GM12878 (cell line): Measurements from ENCODE around the gene GDF15. TPM values are rescaled to one million over a fixed set of nuclear protein-coding genes. Genes with fewer than 3 reads are reported as not detected.
A peak's percentile ranks its signal among the peaks of the same experiment; 100 is the strongest.

Source experiments
- ATAC-seq: fragments of 200-7000 bp; cut with Tn5 transposase; 3 replicates; pipeline ENCODE4 v1.9.1; 2020; ENCODE audit warnings: mild to moderate bottlenecking, moderate library complexity
- BruUV-seq: library from RNA; stranded (reverse); fragments of 400-500 nt; replicated peaks from 2 replicates; lab custom pipeline; 2021; lab: Mats Ljungman, UMichigan
- CTCF ChIA-PET: fragments of 300-600 bp; sonication (Branson Sonifier 250); formaldehyde crosslinking; extraction: SDS; loops from one replicate; lab custom pipeline; 2021; ENCODE audit warnings: inconsistent platforms; lab: Yijun Ruan, JAX
- POLR2A ChIA-PET: fragments of 350-600 bp; formaldehyde crosslinking; extraction: SDS; loops from one replicate; lab custom pipeline; 2021; ENCODE audit warnings: inconsistent platforms; lab: Charles Lee
- RAD21 ChIA-PET: fragments of 300-600 bp; sonication (Branson Sonifier 250); formaldehyde crosslinking; loops from one replicate; lab custom pipeline; 2023; ENCODE audit warnings: antibody characterized with exemption; ENCODE audit not compliant: unreplicated experiment; lab: Charles Lee
- SMC1A ChIA-PET: fragments of 300-600 bp; sonication (Branson Sonifier 250); formaldehyde crosslinking; loops from one replicate; lab custom pipeline; 2023; ENCODE audit not compliant: unreplicated experiment, uncharacterized antibody; lab: Charles Lee
- DNase-seq: peaks from one replicate; pipeline ENCODE4 v3.0.0-alpha.2; 2011; ENCODE audit warnings: low read depth, low spot score
- FAIRE-seq: peaks from 3 replicates; lab custom pipeline; 2011; peaks lifted over from hg19 to GRCh38; lab: Jason Lieb, UNC
- H2AFZ ChIP-seq: 2 replicates; pipeline ENCODE4 v1.6.0; 2011; ENCODE audit warnings: low read depth, low read length, control low read depth; ENCODE audit not compliant: control insufficient read depth
- H3K27ac ChIP-seq: 2 replicates; pipeline ENCODE4 v1.5.1; 2011; ENCODE audit warnings: control low read depth; ENCODE audit not compliant: control insufficient read depth, insufficient read depth
- H3K27me3 ChIP-seq, 2 experiments: replicated peaks in 1 of 2; 2 replicates each; pipeline versions ENCODE4 v1.6.0 to v1.6.1; 2011; ENCODE audit warnings: low read length in 1 of 2; ENCODE audit not compliant: control insufficient read depth in 2 of 2, insufficient read depth in 2 of 2
- H3K36me3 ChIP-seq, 2 experiments: 2 replicates each; pipeline ENCODE4 v1.5.1; 2011; ENCODE audit warnings: low read length in 1 of 2; ENCODE audit not compliant: control insufficient read depth in 2 of 2, insufficient read depth in 2 of 2
- H3K4me1 ChIP-seq: 2 replicates; pipeline ENCODE4 v1.6.1; 2011; ENCODE audit warnings: mild to moderate bottlenecking, low read length, moderate library complexity, mixed read lengths; ENCODE audit not compliant: control insufficient read depth, insufficient read depth
- H3K4me2 ChIP-seq: 2 replicates; pipeline ENCODE4 v1.6.0; 2011; ENCODE audit warnings: control low read depth; ENCODE audit not compliant: control insufficient read depth, insufficient read depth
- H3K4me3 ChIP-seq: fragments of 200-600 bp; sonication (generic); 2 replicates; pipeline ENCODE4 v1.5.1; 2016
- H3K79me2 ChIP-seq: 2 replicates; pipeline ENCODE4 v1.6.0; 2011; ENCODE audit warnings: low read length; ENCODE audit not compliant: control insufficient read depth, insufficient read depth
- H3K9ac ChIP-seq: 2 replicates; pipeline ENCODE4 v1.8.0; 2011; ENCODE audit warnings: low read length, control low read depth, mixed read lengths; ENCODE audit not compliant: control insufficient read depth, insufficient read depth
- H3K9me3 ChIP-seq: replicated peaks from 3 replicates; pipeline ENCODE4 v1.5.1; 2011; ENCODE audit warnings: mild to moderate bottlenecking, low read length; ENCODE audit not compliant: control insufficient read depth, insufficient read depth
- H4K20me1 ChIP-seq: 2 replicates; pipeline ENCODE4 v1.6.0; 2011; ENCODE audit not compliant: control insufficient read depth, insufficient read depth
- BHLHE40 ChIP-seq, 2 experiments: fragments of 450-650 bp in 1 of 2; IDR thresholded peaks; 2 replicates each; pipeline ENCODE4 v1.6.1; 2011 to 2017; ENCODE audit warnings: low read depth in 2 of 2, borderline replicate concordance in 1 of 2, improper control_type of control experiment in 1 of 2, low read length in 1 of 2, mild to moderate bottlenecking in 1 of 2
- EED ChIP-seq: sonication (generic); IDR thresholded peaks from 2 replicates; pipeline ENCODE4 v1.6.1; 2016; ENCODE audit warnings: antibody characterized with exemption, low read depth
- POU2F2 ChIP-seq: IDR thresholded peaks from 3 replicates; pipeline ENCODE4 v1.6.1; 2011; ENCODE audit warnings: low read depth, mild to moderate bottlenecking, low read length, borderline replicate concordance
- RUNX3 ChIP-seq: IDR thresholded peaks from 2 replicates; pipeline ENCODE4 v1.6.1; 2012; ENCODE audit warnings: low read length, inconsistent platforms
- ZNF592 ChIP-seq: fragments of 450-650 bp; IDR thresholded peaks from 2 replicates; pipeline ENCODE4 v1.6.1; 2017; ENCODE audit warnings: mild to moderate bottlenecking, moderate library complexity
- WGBS: methylation state at CpG from one replicate; pipeline ENCODE4 v1.1.6; 2016; ENCODE audit warnings: low lambda C conversion rate; ENCODE audit not compliant: insufficient replicate concordance, insufficient coverage; ENCODE audit errors: missing lambda C conversion rate; 5-methylcytosine and 5-hydroxymethylcytosine counted together
- in situ Hi-C: fragments of 300-500 bp; cut with MboI; formaldehyde crosslinking; loops from 9 replicates; pipeline ENCODE4 v1.14.3; 2018; ENCODE audit warnings: mixed read lengths
- intact Hi-C: fragments of 100-400 bp; cut with micrococcal nuclease; formaldehyde crosslinking; loops from one replicate; pipeline ENCODE4 v1.14.2; 2022; ENCODE audit not compliant: unreplicated experiment
- polyA plus RNA-seq, 11 experiments: library from polyadenylated mRNA; depleted of rRNA in 4 of 11; unstranded in 6 of 11; stranded (reverse) in 5 of 11; fragments of >200 nt; fragmentation: Nextera tagmentation in 4 of 11; fragmentation: Illumina TruSeq in 1 of 11; extraction: Ambion mirVana in 4 of 11; extraction: Trizol in 1 of 11; gene quantifications; 1 replicate in 1 of 11; 2 replicates in 10 of 11; pipeline versions ENCODE4 v1.2.1 to v1.2.3, GENCODE V29; 2011 to 2016; ENCODE audit warnings: inconsistent platforms in 2 of 11, missing spikeins in 2 of 11, low read depth in 1 of 11
- total RNA-seq, 4 experiments: library from RNA; depleted of rRNA in 3 of 4; stranded (reverse); fragments of >200 nt in 3 of 4; fragmentation: Illumina TruSeq in 1 of 4; extraction: Trizol in 1 of 4; gene quantifications; 2 replicates each; pipeline versions ENCODE4 v1.2.1 to v1.2.3, GENCODE V29; 2013 to 2021
- TF ChIP-seq, protein P1 (sequence below): fragments of 150-350 bp; IDR thresholded peaks from 2 replicates; pipeline ENCODE4 v1.6.1; 2014; ENCODE audit warnings: mild to moderate bottlenecking, low read depth, low read length
- TF ChIP-seq, protein P2 (sequence below): fragments of 450-650 bp; formaldehyde crosslinking; IDR thresholded peaks from 2 replicates; pipeline ENCODE4 v1.4.0; 2020; ENCODE audit warnings: mild to moderate bottlenecking, moderate library complexity

The GDF15 gene
- total and polyA plus RNA-seq, 10 of the 15 experiments (the other 5 are each of a cell fraction or from before 2014, with no cell fraction given), result 0.11 to 3.6 (median 1.6) TPM; not detected in 1

DNA sequence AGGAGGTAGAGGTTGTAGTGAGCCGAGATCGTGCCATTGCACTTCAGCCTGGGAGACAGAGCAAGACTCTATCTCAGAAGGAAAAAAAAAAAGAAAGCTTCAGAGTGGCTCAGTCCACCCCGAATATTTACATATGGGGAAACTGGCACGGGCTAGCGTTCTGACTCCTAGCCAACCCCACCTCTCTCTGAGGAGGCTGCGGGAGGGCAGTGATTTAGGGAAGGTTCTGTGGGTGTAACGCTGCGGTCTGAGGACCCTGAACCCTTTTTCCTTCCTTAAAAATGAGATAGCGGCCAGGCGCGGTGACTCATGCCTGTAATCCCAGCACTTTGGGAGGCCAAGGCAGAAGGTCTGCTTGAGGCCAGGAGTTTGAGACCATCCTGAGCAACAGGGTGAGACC lies 6.5 kb downstream of the GDF15 start:
- ChIA-PET SMC1A (interaction anchor here (0.6 to 1.0 kb wide), 4 partner anchors 24 to 207 kb away, joined by 3 read pairs; no protein-coding TSS in a partner anchor), POLR2A (interaction anchor here (1.0 to 2.0 kb wide), 2 partner anchors 25 to 57 kb away, joined by 3 to 9 read pairs; no protein-coding TSS in a partner anchor), RAD21 (interaction anchor here (0.8 to 5.5 kb wide), 3 partner anchors 20 to 43 kb away, joined by 3 to 63 read pairs (median 4); no protein-coding TSS in a partner anchor), CTCF (interaction anchor here (1.7 to 9.4 kb wide), 4 partner anchors 8 to 113 kb away, joined by 7 to 144 read pairs (median 58); partner anchors contain the start of gene LRRC25)
- DNase-seq, result no peak
- no peak for FAIRE-seq
- Histone ChIP-seq H3K4me1 (peaks cover 31% of the 10 kb centered on the region), H3K4me3 (no peak overlapping the region), H2AFZ (no peak overlapping the region; the same call in 1 of the 2 replicates), H3K36me3 (no peaks in the 10 kb centered on the region), H3K4me2 (peak overlapping the region; percentile 26), H4K20me1 (no peaks in the 10 kb centered on the region), H3K79me2 (no peaks in the 10 kb centered on the region), H3K9me3 (no peaks in the 10 kb centered on the region; the same call in 2 of the 3 replicates), H3K27me3 (no peaks in the 10 kb centered on the region; a peak in 1 of 4 replicates), H3K9ac (no peak overlapping the region), H3K27ac (no peak overlapping the region)
- 2% methylated on average over 11 of the region's 11 CpGs for WGBS
- no TSS peak for BruUV-seq
- in situ Hi-C loops (no loop called here), intact Hi-C loops (no loop called here)
- peak; percentile 16; the same call in 1 of the 3 replicates for ATAC-seq
- peak; percentile 81 to 82; a peak in 3 of 4 replicates for TF ChIP-seq BHLHE40 (IDR thresholded peaks at IDR 0.05; ENCODE audit: borderline replicate concordance in 1 of 2, low read depth in 2 of 2, low read length in 1 of 2)
- no peak for TF ChIP-seq ZNF592
- TF ChIP-seq, protein P1, sequence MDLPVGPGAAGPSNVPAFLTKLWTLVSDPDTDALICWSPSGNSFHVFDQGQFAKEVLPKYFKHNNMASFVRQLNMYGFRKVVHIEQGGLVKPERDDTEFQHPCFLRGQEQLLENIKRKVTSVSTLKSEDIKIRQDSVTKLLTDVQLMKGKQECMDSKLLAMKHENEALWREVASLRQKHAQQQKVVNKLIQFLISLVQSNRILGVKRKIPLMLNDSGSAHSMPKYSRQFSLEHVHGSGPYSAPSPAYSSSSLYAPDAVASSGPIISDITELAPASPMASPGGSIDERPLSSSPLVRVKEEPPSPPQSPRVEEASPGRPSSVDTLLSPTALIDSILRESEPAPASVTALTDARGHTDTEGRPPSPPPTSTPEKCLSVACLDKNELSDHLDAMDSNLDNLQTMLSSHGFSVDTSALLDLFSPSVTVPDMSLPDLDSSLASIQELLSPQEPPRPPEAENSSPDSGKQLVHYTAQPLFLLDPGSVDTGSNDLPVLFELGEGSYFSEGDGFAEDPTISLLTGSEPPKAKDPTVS, result no peak
- TF ChIP-seq, protein P2, sequence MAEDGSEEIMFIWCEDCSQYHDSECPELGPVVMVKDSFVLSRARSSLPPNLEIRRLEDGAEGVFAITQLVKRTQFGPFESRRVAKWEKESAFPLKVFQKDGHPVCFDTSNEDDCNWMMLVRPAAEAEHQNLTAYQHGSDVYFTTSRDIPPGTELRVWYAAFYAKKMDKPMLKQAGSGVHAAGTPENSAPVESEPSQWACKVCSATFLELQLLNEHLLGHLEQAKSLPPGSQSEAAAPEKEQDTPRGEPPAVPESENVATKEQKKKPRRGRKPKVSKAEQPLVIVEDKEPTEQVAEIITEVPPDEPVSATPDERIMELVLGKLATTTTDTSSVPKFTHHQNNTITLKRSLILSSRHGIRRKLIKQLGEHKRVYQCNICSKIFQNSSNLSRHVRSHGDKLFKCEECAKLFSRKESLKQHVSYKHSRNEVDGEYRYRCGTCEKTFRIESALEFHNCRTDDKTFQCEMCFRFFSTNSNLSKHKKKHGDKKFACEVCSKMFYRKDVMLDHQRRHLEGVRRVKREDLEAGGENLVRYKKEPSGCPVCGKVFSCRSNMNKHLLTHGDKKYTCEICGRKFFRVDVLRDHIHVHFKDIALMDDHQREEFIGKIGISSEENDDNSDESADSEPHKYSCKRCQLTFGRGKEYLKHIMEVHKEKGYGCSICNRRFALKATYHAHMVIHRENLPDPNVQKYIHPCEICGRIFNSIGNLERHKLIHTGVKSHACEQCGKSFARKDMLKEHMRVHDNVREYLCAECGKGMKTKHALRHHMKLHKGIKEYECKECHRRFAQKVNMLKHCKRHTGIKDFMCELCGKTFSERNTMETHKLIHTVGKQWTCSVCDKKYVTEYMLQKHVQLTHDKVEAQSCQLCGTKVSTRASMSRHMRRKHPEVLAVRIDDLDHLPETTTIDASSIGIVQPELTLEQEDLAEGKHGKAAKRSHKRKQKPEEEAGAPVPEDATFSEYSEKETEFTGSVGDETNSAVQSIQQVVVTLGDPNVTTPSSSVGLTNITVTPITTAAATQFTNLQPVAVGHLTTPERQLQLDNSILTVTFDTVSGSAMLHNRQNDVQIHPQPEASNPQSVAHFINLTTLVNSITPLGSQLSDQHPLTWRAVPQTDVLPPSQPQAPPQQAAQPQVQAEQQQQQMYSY (CRISPR knock-in tag), result no peak
- 0 out of 2 replicates have a peak, but pooled peaks have one; percentile 11 for TF ChIP-seq EED
- TF ChIP-seq RUNX3, result peak; percentile 30; the same call in 1 of the 2 replicates
- TF ChIP-seq POU2F2, result 0 out of 3 replicates have a peak, but pooled peaks have one; percentile 22
